ENCODE results near the gene BRAP. TPM values are rescaled to one million over a fixed set of nuclear protein-coding genes. Genes with fewer than 3 reads are reported as not detected.

The BRAP gene
- total and polyA plus RNA-seq, 2 donors (not counting 1 experiment from before 2014, with no cell fraction given): 19.0 to 21.4 TPM

DNA sequence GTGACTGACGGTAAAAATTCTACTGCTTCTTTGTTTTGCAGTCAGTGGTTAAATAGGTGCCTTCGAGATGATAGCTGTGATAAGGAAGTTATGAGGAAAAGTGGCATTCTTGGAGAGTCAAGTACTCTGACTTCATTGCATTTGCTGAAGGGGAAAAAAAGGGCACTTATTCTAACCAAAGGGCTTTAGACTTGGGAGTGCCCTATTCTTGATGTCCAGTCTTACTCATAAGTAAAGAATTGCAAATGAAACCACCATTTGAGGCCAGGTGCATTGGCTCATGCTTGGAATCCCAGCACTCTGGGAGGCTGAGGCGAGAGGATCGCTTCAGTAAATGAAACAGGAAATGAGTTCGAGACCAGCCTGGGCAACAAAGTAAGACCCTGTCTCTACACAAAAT is 40.3 kb downstream of the BRAP start:
- peaks cover 7% of the 10 kb centered on the region for H3K36me3 ChIP-seq (ENCODE audit: control insufficient read depth, insufficient read depth, low read length)
- H3K9me3 ChIP-seq (ENCODE audit: control insufficient read depth, insufficient read depth, low read depth, low read length): no peaks in the 10 kb centered on the region
- DNase-seq (ENCODE audit: low read depth in 2 of 2): peak; percentile 53 to 91

DNA sequence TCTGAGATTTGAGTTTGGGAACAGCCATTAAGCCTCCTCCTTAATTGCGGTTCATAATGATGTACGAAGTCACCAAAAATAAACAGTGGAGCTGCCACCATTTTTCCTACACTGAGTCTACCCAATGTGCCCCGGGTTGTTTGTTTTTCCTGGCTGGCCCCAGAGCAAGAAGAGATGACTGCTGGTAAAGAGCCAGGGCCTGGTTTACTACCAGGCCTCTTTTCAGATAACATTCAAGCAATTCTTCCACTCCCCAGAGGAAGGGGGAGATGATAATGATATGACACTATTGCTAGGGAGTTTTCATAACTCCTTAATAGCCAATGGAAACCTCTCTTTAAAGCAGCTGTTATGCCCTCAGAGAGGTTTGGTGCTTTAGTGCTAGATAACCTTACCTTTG is 42.3 kb downstream of the BRAP start:
- DNase-seq (ENCODE audit: low read depth in 2 of 2): peak; percentile 77 to 98
- Histone ChIP-seq H3K9me3 (ENCODE audit: control insufficient read depth, insufficient read depth, low read depth, low read length) (no peaks in the 10 kb centered on the region), H3K36me3 (ENCODE audit: control insufficient read depth, insufficient read depth, low read length) (peaks cover 7% of the 10 kb centered on the region), H3K4me3 (replicated peaks in 1 of 4; ENCODE audit: control extremely low read depth in 1 of 4, insufficient read depth in 1 of 4, low read depth in 3 of 4, low read length in 4 of 4) (no peak overlapping the region), H3K79me2 (ENCODE audit: control insufficient read depth, insufficient read depth, low read length) (no peaks in the 10 kb centered on the region), H3K27me3 (ENCODE audit: control insufficient read depth, insufficient read depth, low read length) (no peaks in the 10 kb centered on the region), H2AFZ (ENCODE audit: low read length) (no peak overlapping the region), H3K9ac (ENCODE audit: insufficient read depth, low read length) (no peak overlapping the region), H3K4me2 (ENCODE audit: extremely low read depth, insufficient read depth, low read length) (no peak overlapping the region), H3K27ac (ENCODE audit: insufficient read depth, low read length) (peak overlapping the region; percentile 43), H4K20me1 (ENCODE audit: control insufficient read depth, extremely low read depth, insufficient read depth, low read length) (no peaks in the 10 kb centered on the region), H3K4me1 (ENCODE audit: control insufficient read depth, extremely low read depth, insufficient read depth, low read length) (peaks cover 13% of the 10 kb centered on the region)
- TF ChIP-seq, protein P1, sequence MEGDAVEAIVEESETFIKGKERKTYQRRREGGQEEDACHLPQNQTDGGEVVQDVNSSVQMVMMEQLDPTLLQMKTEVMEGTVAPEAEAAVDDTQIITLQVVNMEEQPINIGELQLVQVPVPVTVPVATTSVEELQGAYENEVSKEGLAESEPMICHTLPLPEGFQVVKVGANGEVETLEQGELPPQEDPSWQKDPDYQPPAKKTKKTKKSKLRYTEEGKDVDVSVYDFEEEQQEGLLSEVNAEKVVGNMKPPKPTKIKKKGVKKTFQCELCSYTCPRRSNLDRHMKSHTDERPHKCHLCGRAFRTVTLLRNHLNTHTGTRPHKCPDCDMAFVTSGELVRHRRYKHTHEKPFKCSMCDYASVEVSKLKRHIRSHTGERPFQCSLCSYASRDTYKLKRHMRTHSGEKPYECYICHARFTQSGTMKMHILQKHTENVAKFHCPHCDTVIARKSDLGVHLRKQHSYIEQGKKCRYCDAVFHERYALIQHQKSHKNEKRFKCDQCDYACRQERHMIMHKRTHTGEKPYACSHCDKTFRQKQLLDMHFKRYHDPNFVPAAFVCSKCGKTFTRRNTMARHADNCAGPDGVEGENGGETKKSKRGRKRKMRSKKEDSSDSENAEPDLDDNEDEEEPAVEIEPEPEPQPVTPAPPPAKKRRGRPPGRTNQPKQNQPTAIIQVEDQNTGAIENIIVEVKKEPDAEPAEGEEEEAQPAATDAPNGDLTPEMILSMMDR (conservative IDR thresholded peaks at IDR 0.05 in 1 of 2, IDR thresholded peaks at IDR 0.05 in 1 of 2; ENCODE audit: low read depth in 1 of 2, low read length in 2 of 2): no peak
- no peak for TF ChIP-seq EZH2 (IDR thresholded peaks at IDR 0.05; ENCODE audit: low read length, missing control alignments)

More for the DNA sequence above, 40.3 kb downstream of the BRAP start:
- H3K4me3 ChIP-seq (replicated peaks in 1 of 4; ENCODE audit: control extremely low read depth in 1 of 4, insufficient read depth in 1 of 4, low read depth in 3 of 4, low read length in 4 of 4): no peak overlapping the region
- TF ChIP-seq EZH2 (IDR thresholded peaks at IDR 0.05; ENCODE audit: low read length, missing control alignments): no peak
- TF ChIP-seq, protein P1 (conservative IDR thresholded peaks at IDR 0.05 in 1 of 2, IDR thresholded peaks at IDR 0.05 in 1 of 2; ENCODE audit: low read depth in 1 of 2, low read length in 2 of 2): no peak
- no peaks in the 10 kb centered on the region for H4K20me1 ChIP-seq (ENCODE audit: control insufficient read depth, extremely low read depth, insufficient read depth, low read length)
- H3K79me2 ChIP-seq (ENCODE audit: control insufficient read depth, insufficient read depth, low read length): no peaks in the 10 kb centered on the region
- peaks cover 13% of the 10 kb centered on the region for H3K4me1 ChIP-seq (ENCODE audit: control insufficient read depth, extremely low read depth, insufficient read depth, low read length)
- no peaks in the 10 kb centered on the region for H3K27me3 ChIP-seq (ENCODE audit: control insufficient read depth, insufficient read depth, low read length)
- no peak overlapping the region for H3K4me2 ChIP-seq (ENCODE audit: extremely low read depth, insufficient read depth, low read length)
- no peak overlapping the region for H3K9ac ChIP-seq (ENCODE audit: insufficient read depth, low read length)
- no peak overlapping the region for H3K27ac ChIP-seq (ENCODE audit: insufficient read depth, low read length)
- no peak overlapping the region for H2AFZ ChIP-seq (ENCODE audit: low read length)

DNA sequence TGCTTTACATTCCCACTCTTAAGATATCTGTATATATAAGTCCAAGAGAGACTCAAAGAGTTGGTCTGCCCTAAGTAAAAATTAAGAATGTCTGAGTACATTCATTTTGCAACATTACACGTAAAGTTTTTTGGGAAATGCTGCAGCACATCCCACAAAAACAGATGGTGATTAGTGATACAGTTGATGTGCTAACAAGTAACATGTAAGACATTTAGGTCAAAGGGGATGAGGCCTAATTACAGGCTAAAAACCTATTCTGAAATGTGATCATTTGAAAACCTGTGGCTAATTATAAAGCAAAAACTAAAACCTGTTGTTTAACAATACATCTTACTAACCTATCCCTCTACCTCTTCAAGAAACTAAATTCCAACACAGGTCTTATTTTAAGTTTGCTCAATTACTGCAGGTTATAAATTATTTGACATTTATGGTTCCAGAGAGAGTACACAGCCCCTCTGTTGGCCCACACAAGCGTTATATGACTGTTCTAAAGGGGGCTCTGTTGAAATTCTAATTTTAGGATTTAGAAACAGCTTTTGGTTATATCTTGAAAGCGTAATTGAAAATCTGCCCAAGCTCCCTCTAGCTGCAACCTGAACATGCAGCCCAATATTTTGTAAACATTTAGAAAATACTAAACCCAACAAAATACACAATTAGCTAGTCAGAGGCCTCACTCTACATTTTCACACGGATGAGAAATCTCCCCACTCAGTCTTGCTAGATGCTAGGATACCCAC is 42.9 kb downstream of the BRAP start:
- Histone ChIP-seq H3K79me2 (ENCODE audit: control insufficient read depth, insufficient read depth, low read length) (no peaks in the 10 kb centered on the region), H3K27ac (ENCODE audit: insufficient read depth, low read length) (peak overlapping the region; percentile 43), H4K20me1 (ENCODE audit: control insufficient read depth, extremely low read depth, insufficient read depth, low read length) (no peaks in the 10 kb centered on the region), H3K27me3 (ENCODE audit: control insufficient read depth, insufficient read depth, low read length) (no peaks in the 10 kb centered on the region), H3K4me3 (replicated peaks in 1 of 4; ENCODE audit: control extremely low read depth in 1 of 4, insufficient read depth in 1 of 4, low read depth in 3 of 4, low read length in 4 of 4) (no peak overlapping the region), H3K9ac (ENCODE audit: insufficient read depth, low read length) (peak overlapping the region; percentile 23), H3K36me3 (ENCODE audit: control insufficient read depth, insufficient read depth, low read length) (peaks cover 7% of the 10 kb centered on the region), H3K4me1 (ENCODE audit: control insufficient read depth, extremely low read depth, insufficient read depth, low read length) (peaks cover 13% of the 10 kb centered on the region), H3K9me3 (ENCODE audit: control insufficient read depth, insufficient read depth, low read depth, low read length) (no peaks in the 10 kb centered on the region), H3K4me2 (ENCODE audit: extremely low read depth, insufficient read depth, low read length) (no peak overlapping the region), H2AFZ (ENCODE audit: low read length) (no peak overlapping the region)
- peak in 1 of 2 donors; percentile 71 for DNase-seq (ENCODE audit: low read depth in 2 of 2)
- no peak for TF ChIP-seq EZH2 (IDR thresholded peaks at IDR 0.05; ENCODE audit: low read length, missing control alignments)
- TF ChIP-seq, protein P1 (conservative IDR thresholded peaks at IDR 0.05 in 1 of 2, IDR thresholded peaks at IDR 0.05 in 1 of 2; ENCODE audit: low read depth in 1 of 2, low read length in 2 of 2): peak; percentile 44 to 53

Data from fibroblast of lung (primary cell).